GM19452 (cell line): ENCODE results near the gene KNCN.

Source experiments
- ATAC-seq: cut with Tn5 transposase; IDR thresholded peaks from one replicate; pipeline ENCODE4 v1.9.1; 2021; ENCODE audit not compliant: unreplicated experiment

Gene KNCN

GRCh38 chr1:46525253-46525983 lies 26.0 kb downstream of the KNCN start:
- ATAC-seq: no peak

GRCh38 chr1:46524843-46525242 lies 26.6 kb downstream of the KNCN start:
- no peak for ATAC-seq

- no peak for ATAC-seq
These were observed 27.7 kb downstream of the KNCN start for GRCh38 chr1:46523496-46524353.

- no peak for ATAC-seq
These were observed 28.5 kb downstream of the KNCN start for GRCh38 chr1:46522969-46523320.

GRCh38 chr1:46522184-46522968 lies 29.1 kb downstream of the KNCN start:
- ATAC-seq: peak; percentile 76

- no peak for ATAC-seq
These were observed 30.0 kb downstream of the KNCN start for GRCh38 chr1:46521414-46521813.

- no peak for ATAC-seq
These were observed 31.2 kb downstream of the KNCN start for GRCh38 chr1:46520063-46520911.

GRCh38 chr1:46519209-46519608 lies 32.2 kb downstream of the KNCN start:
- ATAC-seq: no peak

- ATAC-seq: no peak
These were observed 33.4 kb downstream of the KNCN start for GRCh38 chr1:46517932-46518498.

- ATAC-seq: no peak
These were observed 34.3 kb downstream of the KNCN start for GRCh38 chr1:46517010-46517600.

- no peak for ATAC-seq
These were observed 35.1 kb downstream of the KNCN start for GRCh38 chr1:46516200-46516950.

GRCh38 chr1:46515576-46515975 lies 35.9 kb downstream of the KNCN start:
- ATAC-seq: no peak

GRCh38 chr1:46513536-46513935 lies 37.9 kb downstream of the KNCN start:
- no peak for ATAC-seq

GRCh38 chr1:46512792-46513190 lies 38.7 kb downstream of the KNCN start:
- no peak for ATAC-seq

- no peak for ATAC-seq
These were observed 39.2 kb downstream of the KNCN start for GRCh38 chr1:46512135-46512791.

GRCh38 chr1:46510998-46511365 lies 40.5 kb downstream of the KNCN start:
- ATAC-seq: no peak

- ATAC-seq: no peak
These were observed 41.0 kb downstream of the KNCN start for GRCh38 chr1:46510341-46510997.

- no peak for ATAC-seq
These were observed 42.7 kb downstream of the KNCN start for GRCh38 chr1:46508757-46509156.
